HFFc6 (cell line): ENCODE measurements around the gene ACVR1C. TPM values are rescaled to one million over a fixed set of nuclear protein-coding genes. Genes with fewer than 3 reads are reported as not detected.

Source experiments
- DNase-seq: peaks from one replicate; pipeline ENCODE4 v3.0.0-alpha.2; 2018
- H3K27ac Mint-ChIP-seq: 2 replicates; pipeline ENCODE4 v1.8.0; 2020; ENCODE audit warnings: mild to moderate bottlenecking, mixed read lengths
- H3K27me3 Mint-ChIP-seq: 2 replicates; pipeline ENCODE4 v1.8.0; 2021; ENCODE audit warnings: mild to moderate bottlenecking, moderate library complexity, mixed read lengths; ENCODE audit not compliant: insufficient read depth
- H3K36me3 Mint-ChIP-seq: 2 replicates; pipeline ENCODE4 v1.8.0; 2021; ENCODE audit warnings: low read depth, mixed read lengths
- H3K4me1 Mint-ChIP-seq: 2 replicates; pipeline ENCODE4 v1.8.0; 2020; ENCODE audit warnings: low read depth, mixed read lengths
- H3K4me3 Mint-ChIP-seq: 2 replicates; pipeline ENCODE4 v1.8.0; 2020; ENCODE audit warnings: mild to moderate bottlenecking, moderate library complexity, mixed read lengths
- H3K9me3 Mint-ChIP-seq: 2 replicates; pipeline ENCODE4 v1.8.0; 2020; ENCODE audit warnings: mild to moderate bottlenecking, mixed read lengths
- total RNA-seq, 6 experiments: library from RNA; stranded (reverse); fragmentation: NEBNext Ultra II Directional; extraction: Animal tissue kit (Norgen Biotek cat#: 25700); gene quantifications; 2 replicates in 1 of 6; 3 replicates in 5 of 6; pipeline ENCODE4 v1.2.3, GENCODE V29; 2021
- TF ChIP-seq, protein P1 (sequence below): fragments of 200-600 bp; sonication (generic); IDR thresholded peaks from 2 replicates; pipeline ENCODE4 v1.5.0; 2021; ENCODE audit warnings: antibody characterized with exemption, mild to moderate bottlenecking

ACVR1C gene
- total RNA-seq, 6 experiments from 2014 or later, result 0.02 to 0.13 (median 0.05) TPM; not detected in 2

GRCh38 chr2:157601807-157602206 is 26.9 kb downstream of the ACVR1C start:
- Mint-ChIP-seq H3K9me3 (no peaks in the 10 kb centered on the region), H3K36me3 (no peaks in the 10 kb centered on the region), H3K27ac (no peak overlapping the region), H3K4me3 (no peak overlapping the region), H3K27me3 (peaks cover 4% of the 10 kb centered on the region; the same call in 1 of the 2 replicates), H3K4me1 (no peaks in the 10 kb centered on the region)
- no peak for DNase-seq
- TF ChIP-seq, protein P1, sequence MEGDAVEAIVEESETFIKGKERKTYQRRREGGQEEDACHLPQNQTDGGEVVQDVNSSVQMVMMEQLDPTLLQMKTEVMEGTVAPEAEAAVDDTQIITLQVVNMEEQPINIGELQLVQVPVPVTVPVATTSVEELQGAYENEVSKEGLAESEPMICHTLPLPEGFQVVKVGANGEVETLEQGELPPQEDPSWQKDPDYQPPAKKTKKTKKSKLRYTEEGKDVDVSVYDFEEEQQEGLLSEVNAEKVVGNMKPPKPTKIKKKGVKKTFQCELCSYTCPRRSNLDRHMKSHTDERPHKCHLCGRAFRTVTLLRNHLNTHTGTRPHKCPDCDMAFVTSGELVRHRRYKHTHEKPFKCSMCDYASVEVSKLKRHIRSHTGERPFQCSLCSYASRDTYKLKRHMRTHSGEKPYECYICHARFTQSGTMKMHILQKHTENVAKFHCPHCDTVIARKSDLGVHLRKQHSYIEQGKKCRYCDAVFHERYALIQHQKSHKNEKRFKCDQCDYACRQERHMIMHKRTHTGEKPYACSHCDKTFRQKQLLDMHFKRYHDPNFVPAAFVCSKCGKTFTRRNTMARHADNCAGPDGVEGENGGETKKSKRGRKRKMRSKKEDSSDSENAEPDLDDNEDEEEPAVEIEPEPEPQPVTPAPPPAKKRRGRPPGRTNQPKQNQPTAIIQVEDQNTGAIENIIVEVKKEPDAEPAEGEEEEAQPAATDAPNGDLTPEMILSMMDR, result no peak

GRCh38 chr2:157596992-157597681 is 31.5 kb downstream of the ACVR1C start:
- H3K9me3 Mint-ChIP-seq, result no peaks in the 10 kb centered on the region
- H3K27me3 Mint-ChIP-seq, result no peaks in the 10 kb centered on the region

GRCh38 chr2:157593411-157593810 is 35.3 kb downstream of the ACVR1C start:
- no peak for DNase-seq
- Mint-ChIP-seq H3K27me3 (no peaks in the 10 kb centered on the region), H3K9me3 (no peaks in the 10 kb centered on the region), H3K4me1 (no peaks in the 10 kb centered on the region), H3K4me3 (no peak overlapping the region), H3K36me3 (no peaks in the 10 kb centered on the region), H3K27ac (no peak overlapping the region)
- TF ChIP-seq, protein P1, result no peak

More at GRCh38 chr2:157596992-157597681, 31.5 kb downstream of the ACVR1C start:
- TF ChIP-seq, protein P1, result peak; percentile 55
- DNase-seq, result no peak
- no peak overlapping the region for H3K4me3 Mint-ChIP-seq
- H3K4me1 Mint-ChIP-seq, result no peaks in the 10 kb centered on the region
- H3K27ac Mint-ChIP-seq, result no peak overlapping the region
- H3K36me3 Mint-ChIP-seq, result no peaks in the 10 kb centered on the region

GRCh38 chr2:157592948-157593347 is 35.7 kb downstream of the ACVR1C start:
- H3K9me3 Mint-ChIP-seq, result no peaks in the 10 kb centered on the region
- H3K36me3 Mint-ChIP-seq, result no peaks in the 10 kb centered on the region
- no peaks in the 10 kb centered on the region for H3K27me3 Mint-ChIP-seq
- no peaks in the 10 kb centered on the region for H3K4me1 Mint-ChIP-seq
- no peak overlapping the region for H3K4me3 Mint-ChIP-seq
- DNase-seq, result peak; percentile 25
- TF ChIP-seq, protein P1, result peak; percentile 71
- no peak overlapping the region for H3K27ac Mint-ChIP-seq

DNA sequence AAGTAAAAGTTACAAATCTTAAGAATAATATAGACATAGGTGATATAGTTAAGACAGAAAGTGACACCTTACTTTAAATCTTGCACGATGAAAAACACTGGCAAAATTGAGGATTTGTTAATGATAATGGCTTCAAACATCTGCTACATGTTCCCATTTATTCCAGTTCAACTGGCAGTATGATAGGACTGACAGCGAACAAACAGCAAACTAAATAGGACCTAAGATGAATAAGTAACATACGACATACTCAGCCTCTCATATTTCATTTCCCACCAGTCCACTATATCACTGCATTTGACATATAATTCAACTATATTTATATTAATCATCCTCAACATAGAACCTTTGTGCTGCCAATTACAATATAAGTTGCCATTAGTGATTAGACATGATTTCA is 36.3 kb downstream of the ACVR1C start:
- Mint-ChIP-seq H3K4me1 (no peaks in the 10 kb centered on the region), H3K27me3 (no peaks in the 10 kb centered on the region), H3K9me3 (no peaks in the 10 kb centered on the region), H3K27ac (no peak overlapping the region), H3K4me3 (no peak overlapping the region), H3K36me3 (no peaks in the 10 kb centered on the region)
- no peak for DNase-seq
- TF ChIP-seq, protein P1, result no peak
